Fibroblast of skin of left biceps (primary cell): ENCODE results near the gene GLB1L2.

Experiments used
- DNase-seq, 2 experiments: peaks; one replicate each; pipeline ENCODE4 v3.0.0-alpha.2; 2013; ENCODE audit warnings: low read depth in 2 of 2

GLB1L2 gene

GRCh38 chr11:134405436-134405835, 73.6 kb downstream of the GLB1L2 start:
- DNase-seq: no peak

GRCh38 chr11:134405841-134406240, 74.1 kb downstream of the GLB1L2 start:
- no peak for DNase-seq

GRCh38 chr11:134406264-134407185, 74.7 kb downstream of the GLB1L2 start:
- DNase-seq: no peak

GRCh38 chr11:134407321-134407828, 75.6 kb downstream of the GLB1L2 start:
- DNase-seq: no peak

GRCh38 chr11:134407923-134408322, 76.1 kb downstream of the GLB1L2 start:
- DNase-seq: no peak

GRCh38 chr11:134409552-134410429, 78.0 kb downstream of the GLB1L2 start:
- DNase-seq: no peak

- DNase-seq: no peak
These were observed 79.0 kb downstream of the GLB1L2 start for GRCh38 chr11:134410766-134411165.

- DNase-seq: no peak
These were observed 80.6 kb downstream of the GLB1L2 start, which contains the start of gene B3GAT1 for GRCh38 chr11:134412203-134413042. TSS of gene B3GAT1 (minus strand) at chr11:134412242. CDS start at chr11:134387659, 24,583 bp downstream.

- DNase-seq: no peak
These were observed 81.4 kb downstream of the GLB1L2 start for GRCh38 chr11:134413043-134413825.

GRCh38 chr11:134413826-134414731, 82.3 kb downstream of the GLB1L2 start:
- no peak for DNase-seq

- no peak for DNase-seq
These were observed 83.3 kb downstream of the GLB1L2 start for GRCh38 chr11:134414766-134415765.

GRCh38 chr11:134416726-134417125, 84.9 kb downstream of the GLB1L2 start:
- no peak for DNase-seq

- DNase-seq: no peak
These were observed 86.4 kb downstream of the GLB1L2 start for GRCh38 chr11:134417871-134418840.

GRCh38 chr11:134423106-134423505, 91.3 kb downstream of the GLB1L2 start:
- no peak for DNase-seq

- DNase-seq: no peak
These were observed 93.6 kb downstream of the GLB1L2 start for GRCh38 chr11:134425413-134425812.
